HEK293 (cell line): ENCODE results near the gene SLC27A3.

Experiments used
- CTCF ChIA-PET: fragments of 350-600 bp; formaldehyde crosslinking; extraction: SDS; loops from one replicate; lab custom pipeline; 2021; ENCODE audit warnings: antibody characterized with exemption; lab: Yijun Ruan, JAX
- POLR2A ChIA-PET: fragments of 300-600 bp; formaldehyde crosslinking; extraction: SDS; loops from one replicate; lab custom pipeline; 2020; ENCODE audit warnings: antibody characterized with exemption, inconsistent platforms; lab: Yijun Ruan, JAX
- H3K27ac ChIP-seq: fragments of 200-500 bp; sonication (Bioruptor generic); 2 replicates; pipeline ENCODE4 v1.5.1; 2014; ENCODE audit warnings: low read depth, low read length, control low read depth, inconsistent platforms; ENCODE audit errors: extremely low read depth
- H3K36me3 ChIP-seq, 2 experiments: fragments of 200-500 bp in 1 of 2; sonication (Bioruptor generic) in 1 of 2; 1 replicate in 1 of 2; 2 replicates in 1 of 2; pipeline ENCODE4 v1.5.1; 2014 to 2017; ENCODE audit warnings: inconsistent platforms in 2 of 2, low read length in 2 of 2; ENCODE audit not compliant: control insufficient read depth in 2 of 2, insufficient read depth in 1 of 2
- H3K4me1 ChIP-seq: fragments of 200-500 bp; sonication (Bioruptor generic); 2 replicates; pipeline ENCODE4 v1.5.1; 2014; ENCODE audit warnings: mild to moderate bottlenecking, low read length, inconsistent platforms; ENCODE audit not compliant: control insufficient read depth, insufficient read depth
- H3K4me3 ChIP-seq: 2 replicates; pipeline ENCODE4 v1.5.1; 2011; ENCODE audit warnings: low read depth, mild to moderate bottlenecking, control low read depth, low read length, moderate library complexity
- H3K9me3 ChIP-seq: fragments of 200-500 bp; sonication (Bioruptor generic); 2 replicates; pipeline ENCODE4 v1.5.1; 2014; ENCODE audit warnings: low read depth, low read length, inconsistent platforms; ENCODE audit not compliant: control insufficient read depth, insufficient read depth
- EGR2 ChIP-seq: fragments of 450-650 bp; formaldehyde crosslinking; IDR thresholded peaks from 2 replicates; pipeline ENCODE4 v1.5.1; 2016; ENCODE audit warnings: low read depth, missing biosample characterization, missing genetic modification characterization
- HIC1 ChIP-seq: fragments of 450-650 bp; formaldehyde crosslinking; IDR thresholded peaks from 2 replicates; pipeline ENCODE4 v1.5.1; 2016; ENCODE audit warnings: missing biosample characterization, missing genetic modification characterization
- HOXC10 ChIP-seq: sonication (generic); formaldehyde crosslinking; IDR thresholded peaks from 2 replicates; pipeline ENCODE4 v1.8.1; 2023; ENCODE audit warnings: mild to moderate bottlenecking, missing genetic modification reagents
- KLF1 ChIP-seq: fragments of 450-650 bp; formaldehyde crosslinking; IDR thresholded peaks from 2 replicates; pipeline ENCODE4 v1.5.1; 2016; ENCODE audit warnings: missing biosample characterization, missing genetic modification characterization
- SP3 ChIP-seq: fragments of 450-650 bp; formaldehyde crosslinking; IDR thresholded peaks from 2 replicates; pipeline ENCODE4 v1.5.1; 2016; ENCODE audit warnings: missing biosample characterization, missing genetic modification characterization
- ZBTB48 ChIP-seq: fragments of 450-650 bp; formaldehyde crosslinking; IDR thresholded peaks from 2 replicates; pipeline ENCODE4 v1.5.1; 2016; ENCODE audit warnings: missing biosample characterization, missing genetic modification characterization
- ZFHX2 ChIP-seq: fragments of 450-650 bp; formaldehyde crosslinking; conservative IDR thresholded peaks from 2 replicates; pipeline ENCODE4 v1.5.1; 2016; ENCODE audit warnings: missing biosample characterization, missing genetic modification characterization
- ZIC2 ChIP-seq: fragments of 450-650 bp; formaldehyde crosslinking; IDR thresholded peaks from 2 replicates; pipeline ENCODE4 v1.5.1; 2016; ENCODE audit warnings: missing biosample characterization, missing genetic modification characterization
- ZNF114 ChIP-seq: fragments of 450-650 bp; formaldehyde crosslinking; IDR thresholded peaks from 2 replicates; pipeline ENCODE4 v1.5.0; 2017; ENCODE audit warnings: missing biosample characterization, missing genetic modification characterization
- ZNF148 ChIP-seq: fragments of 450-650 bp; formaldehyde crosslinking; IDR thresholded peaks from 2 replicates; pipeline ENCODE4 v1.5.0; 2017; ENCODE audit warnings: missing biosample characterization, missing genetic modification characterization, borderline replicate concordance
- ZNF274 ChIP-seq, 2 experiments: fragments of 200-500 bp in 1 of 2; fragments of 450-650 bp in 1 of 2; sonication (Bioruptor generic) in 1 of 2; formaldehyde crosslinking in 1 of 2; IDR thresholded peaks; 2 replicates each; pipeline versions ENCODE4 v1.5.1 to v1.6.1; 2014 to 2016; ENCODE audit warnings: borderline replicate concordance in 1 of 2, inconsistent platforms in 1 of 2, low read length in 1 of 2, missing biosample characterization in 1 of 2, missing genetic modification characterization in 1 of 2
- ZNF341 ChIP-seq: fragments of 450-650 bp; formaldehyde crosslinking; IDR thresholded peaks from 2 replicates; pipeline ENCODE4; 2016; ENCODE audit warnings: low read depth, missing biosample characterization, missing genetic modification characterization
- ZNF423 ChIP-seq: fragments of 450-650 bp; formaldehyde crosslinking; IDR thresholded peaks from 2 replicates; pipeline ENCODE4 v1.5.1; 2016; ENCODE audit warnings: missing biosample characterization, missing genetic modification characterization
- ZNF707 ChIP-seq: fragments of 450-650 bp; formaldehyde crosslinking; IDR thresholded peaks from 2 replicates; pipeline ENCODE4 v1.5.1; 2016; ENCODE audit warnings: missing biosample characterization, missing genetic modification characterization
- ZNF776 ChIP-seq: fragments of 450-650 bp; formaldehyde crosslinking; IDR thresholded peaks from 2 replicates; pipeline ENCODE4 v1.5.0; 2017; ENCODE audit warnings: missing biosample characterization, missing genetic modification characterization, borderline replicate concordance
- ZSCAN23 ChIP-seq: fragments of 450-650 bp; formaldehyde crosslinking; IDR thresholded peaks from 2 replicates; pipeline ENCODE4 v1.5.1; 2016; ENCODE audit warnings: missing biosample characterization, missing genetic modification characterization

SLC27A3 gene

DNA sequence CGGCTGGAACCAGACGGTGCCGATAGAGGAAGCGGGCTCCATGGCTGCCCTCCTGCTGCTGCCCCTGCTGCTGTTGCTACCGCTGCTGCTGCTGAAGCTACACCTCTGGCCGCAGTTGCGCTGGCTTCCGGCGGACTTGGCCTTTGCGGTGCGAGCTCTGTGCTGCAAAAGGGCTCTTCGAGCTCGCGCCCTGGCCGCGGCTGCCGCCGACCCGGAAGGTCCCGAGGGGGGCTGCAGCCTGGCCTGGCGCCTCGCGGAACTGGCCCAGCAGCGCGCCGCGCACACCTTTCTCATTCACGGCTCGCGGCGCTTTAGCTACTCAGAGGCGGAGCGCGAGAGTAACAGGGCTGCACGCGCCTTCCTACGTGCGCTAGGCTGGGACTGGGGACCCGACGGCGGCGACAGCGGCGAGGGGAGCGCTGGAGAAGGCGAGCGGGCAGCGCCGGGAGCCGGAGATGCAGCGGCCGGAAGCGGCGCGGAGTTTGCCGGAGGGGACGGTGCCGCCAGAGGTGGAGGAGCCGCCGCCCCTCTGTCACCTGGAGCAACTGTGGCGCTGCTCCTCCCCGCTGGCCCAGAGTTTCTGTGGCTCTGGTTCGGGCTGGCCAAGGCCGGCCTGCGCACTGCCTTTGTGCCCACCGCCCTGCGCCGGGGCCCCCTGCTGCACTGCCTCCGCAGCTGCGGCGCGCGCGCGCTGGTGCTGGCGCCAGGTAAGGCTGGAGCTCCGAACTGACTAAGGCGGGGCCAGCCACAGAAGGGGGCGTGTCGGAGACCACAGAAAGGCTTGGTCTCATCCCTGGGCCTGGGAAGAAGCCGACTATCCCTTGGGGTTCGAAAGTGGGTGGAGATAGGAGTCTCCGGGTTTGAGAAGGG, 486 bp downstream of the SLC27A3 start (continued):
- TF ChIP-seq ZNF148 (tag by site-specific recombination): no peak

DNA sequence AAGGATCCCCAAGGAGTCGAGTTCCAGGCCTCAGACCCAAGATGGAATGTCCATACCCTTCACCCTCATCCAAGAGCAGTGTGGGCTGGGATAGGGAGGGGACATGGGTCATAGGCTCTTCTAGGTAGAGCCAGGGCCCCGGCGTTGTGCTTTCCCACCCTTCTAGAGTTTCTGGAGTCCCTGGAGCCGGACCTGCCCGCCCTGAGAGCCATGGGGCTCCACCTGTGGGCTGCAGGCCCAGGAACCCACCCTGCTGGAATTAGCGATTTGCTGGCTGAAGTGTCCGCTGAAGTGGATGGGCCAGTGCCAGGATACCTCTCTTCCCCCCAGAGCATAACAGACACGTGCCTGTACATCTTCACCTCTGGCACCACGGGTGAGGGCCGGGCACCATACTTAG, 1.1 kb downstream of the SLC27A3 start:
- Histone ChIP-seq H3K36me3 (peaks cover 0 to 38% of the 10 kb centered on the region in 2 experiments; a peak in 1 of 3 replicates), H3K27ac (no peak overlapping the region; the same call in 1 of the 2 replicates), H3K4me3 (peak overlapping the region; percentile 60), H3K4me1 (peaks cover 8% of the 10 kb centered on the region), H3K9me3 (no peaks in the 10 kb centered on the region)
- CTCF ChIA-PET: interaction anchor here (1.1 to 2.7 kb wide), 3 partner anchors 22 to 211 kb away, joined by 4 to 12 read pairs (median 5); partner anchors contain the start of gene RAB13
- TF ChIP-seq ZSCAN23 (no peak), ZNF707 (tag by site-specific recombination) (no peak), ZBTB48 (tag by site-specific recombination) (0 out of 2 replicates have a peak, but pooled peaks have one; percentile 9), ZNF274 (IDR thresholded peaks at IDR 0.05; ENCODE audit: low read length) (no peak), ZNF274 (tag by site-specific recombination; IDR thresholded peaks at IDR 0.05; ENCODE audit: borderline replicate concordance) (no peak), SP3 (tag by site-specific recombination) (0 out of 2 replicates have a peak, but pooled peaks have one; percentile 3), HIC1 (tag by site-specific recombination) (no peak), ZNF114 (tag by site-specific recombination) (no peak), KLF1 (no peak), ZNF341 (tag by site-specific recombination) (0 out of 2 replicates have a peak, but pooled peaks have one; percentile 31), ZIC2 (no peak), ZNF423 (tag by site-specific recombination) (no peak), ZNF776 (no peak)
- TF ChIP-seq, all 188 proteins: peak for 3
- POLR2A ChIA-PET: interaction anchor here (0.5 to 1.6 kb wide), 10 partner anchors 16 to 225 kb away, joined by 3 to 9 read pairs (median 4); partner anchors contain the start of genes CHTOP, INTS3, JTB and RPS27

DNA sequence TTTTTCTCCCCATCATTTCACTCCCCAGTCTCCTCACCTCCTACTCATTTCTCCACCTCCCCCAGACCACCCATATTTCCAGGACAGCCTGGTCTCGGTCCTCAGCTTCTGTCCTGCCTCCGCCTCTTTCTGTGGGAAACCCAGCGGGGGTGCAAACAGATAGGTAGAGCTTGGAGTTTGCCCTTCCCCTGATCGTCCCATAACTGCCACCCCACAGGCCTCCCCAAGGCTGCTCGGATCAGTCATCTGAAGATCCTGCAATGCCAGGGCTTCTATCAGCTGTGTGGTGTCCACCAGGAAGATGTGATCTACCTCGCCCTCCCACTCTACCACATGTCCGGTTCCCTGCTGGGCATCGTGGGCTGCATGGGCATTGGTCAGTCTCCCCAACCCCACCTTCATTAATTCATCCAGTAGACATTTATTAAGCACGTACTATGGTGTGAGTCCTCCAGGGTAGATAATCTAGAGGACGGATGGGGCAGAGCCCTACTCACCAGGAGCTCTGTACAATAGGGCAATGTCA, 1.7 kb downstream of the SLC27A3 start:
- Histone ChIP-seq H3K36me3 (peaks cover 0 to 32% of the 10 kb centered on the region in 2 experiments; a peak in 1 of 3 replicates), H3K9me3 (no peaks in the 10 kb centered on the region), H3K4me3 (no peak overlapping the region), H3K4me1 (peaks cover 8% of the 10 kb centered on the region), H3K27ac (no peak overlapping the region; the same call in 1 of the 2 replicates)
- TF ChIP-seq HOXC10 (CRISPR knock-in tag) (no peak), EGR2 (peak; percentile 29; the same call in 1 of the 2 replicates), ZFHX2 (tag by site-specific recombination) (peak; percentile 33; the same call in 1 of the 2 replicates)
- CTCF ChIA-PET: interaction anchor here (0.5 to 2.7 kb wide), 4 partner anchors 20 to 210 kb away, joined by 3 to 12 read pairs (median 4); partner anchors contain the start of gene RAB13
- POLR2A ChIA-PET: interaction anchor here (0.8 kb wide), 1 partner anchor 15 kb away, joined by 3 read pairs; no protein-coding TSS in a partner anchor
